Immature natural killer cell (primary cell): ENCODE data around the gene YAP1. TPM values are rescaled to one million over a fixed set of nuclear protein-coding genes. Genes with fewer than 3 reads are reported as not detected.
A peak's percentile ranks its signal among the peaks of the same experiment; 100 is the strongest.

ENCODE experiments used
- DNase-seq, 3 donors: peaks; one replicate each; pipeline ENCODE4 v3.0.0; 2022; ENCODE audit warnings: mixed read lengths in 1 of 3
- H3K27ac Mint-ChIP-seq, 6 donors: one replicate each; pipeline ENCODE4 v1.8.0; 2020; ENCODE audit warnings: mixed read lengths in 6 of 6, mild to moderate bottlenecking in 5 of 6, inconsistent platforms in 4 of 6, moderate library complexity in 3 of 6
- H3K27me3 Mint-ChIP-seq, 3 donors: one replicate each; pipeline ENCODE4 v1.8.0; 2020 to 2021; ENCODE audit warnings: low read depth in 3 of 3, mild to moderate bottlenecking in 3 of 3, mixed read lengths in 3 of 3, moderate library complexity in 3 of 3, inconsistent platforms in 1 of 3
- H3K36me3 Mint-ChIP-seq, 3 donors: one replicate each; pipeline ENCODE4 v1.8.0; 2020; ENCODE audit warnings: mixed read lengths in 3 of 3, inconsistent platforms in 2 of 3, mild to moderate bottlenecking in 2 of 3
- H3K4me1 Mint-ChIP-seq, 2 donors: one replicate each; pipeline ENCODE4 v1.8.0; 2020; ENCODE audit warnings: inconsistent platforms in 2 of 2, mild to moderate bottlenecking in 2 of 2, mixed read lengths in 2 of 2, moderate library complexity in 1 of 2
- H3K4me3 Mint-ChIP-seq, 5 donors: one replicate each; pipeline ENCODE4 v1.8.0; 2020; ENCODE audit warnings: mild to moderate bottlenecking in 5 of 5, mixed read lengths in 5 of 5, inconsistent platforms in 3 of 5, moderate library complexity in 3 of 5
- H3K9me3 Mint-ChIP-seq, 6 donors: one replicate each; pipeline ENCODE4 v1.8.0; 2020; ENCODE audit warnings: mild to moderate bottlenecking in 6 of 6, mixed read lengths in 6 of 6, inconsistent platforms in 4 of 6, moderate library complexity in 3 of 6
- polyA plus RNA-seq, 3 donors: library from polyadenylated mRNA; unstranded; fragments of 300-500 nt; fragmentation: Illumina TruSeq; gene quantifications; one replicate each; pipeline ENCODE4 v1.2.3, GENCODE V29; 2021

The YAP1 gene
- polyA plus RNA-seq, result not detected

DNA sequence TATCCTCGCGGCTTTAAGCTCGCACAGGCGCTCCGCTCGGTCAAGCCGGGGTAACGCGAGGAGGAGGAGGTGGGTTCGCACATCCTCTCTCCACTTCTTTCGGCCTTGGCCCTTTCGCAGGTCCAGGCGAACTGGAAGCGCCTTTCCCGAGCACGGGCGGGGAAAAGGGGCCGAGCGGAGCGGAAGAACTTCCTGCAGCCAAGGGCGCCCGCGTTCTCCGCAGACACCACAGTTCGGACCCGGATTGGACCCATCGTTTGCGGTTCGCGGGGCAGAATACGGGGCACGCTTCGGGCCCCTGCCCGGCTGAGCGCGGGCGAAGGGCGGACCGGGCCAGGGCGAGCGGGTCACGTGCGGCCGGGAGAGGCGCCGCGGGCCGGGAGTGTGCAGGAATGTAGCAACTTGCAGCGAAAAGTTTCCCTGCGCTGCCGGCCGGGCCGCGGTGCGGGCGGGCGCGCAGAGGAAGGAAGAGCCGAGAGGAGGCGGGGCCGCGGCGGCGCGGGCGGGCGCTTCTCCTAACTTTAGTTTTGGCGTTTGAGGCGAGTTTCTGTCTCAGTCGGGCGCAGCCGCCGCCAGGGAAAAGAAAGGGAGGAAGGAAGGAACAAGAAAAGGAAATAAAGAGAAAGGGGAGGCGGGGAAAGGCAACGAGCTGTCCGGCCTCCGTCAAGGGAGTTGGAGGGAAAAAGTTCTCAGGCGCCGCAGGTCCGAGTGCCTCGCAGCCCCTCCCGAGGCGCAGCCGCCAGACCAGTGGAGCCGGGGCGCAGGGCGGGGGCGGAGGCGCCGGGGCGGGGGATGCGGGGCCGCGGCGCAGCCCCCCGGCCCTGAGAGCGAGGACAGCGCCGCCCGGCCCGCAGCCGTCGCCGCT lies at the start of gene YAP1:
YAP1 (plus strand) TSS at position 552 of the 865 bp plus-strand sequence. CDS start 402 bp downstream, outside the sequence.
- peak; percentile 33 to 56 (median 54) for DNase-seq
- Mint-ChIP-seq H3K9me3 (peaks cover 0 to 2% (median 0%) of the 10 kb centered on the region in 6 donors), H3K4me1 (peaks cover 13 to 14% of the 10 kb centered on the region in 2 donors), H3K36me3 (no peaks in the 10 kb centered on the region), H3K27me3 (peaks cover 11 to 20% (median 13%) of the 10 kb centered on the region in 3 donors), H3K27ac (no peak within 1 kb of the TSS), H3K4me3 (peak within 1 kb of the TSS; percentile 88 to 95 (median 92))

DNA sequence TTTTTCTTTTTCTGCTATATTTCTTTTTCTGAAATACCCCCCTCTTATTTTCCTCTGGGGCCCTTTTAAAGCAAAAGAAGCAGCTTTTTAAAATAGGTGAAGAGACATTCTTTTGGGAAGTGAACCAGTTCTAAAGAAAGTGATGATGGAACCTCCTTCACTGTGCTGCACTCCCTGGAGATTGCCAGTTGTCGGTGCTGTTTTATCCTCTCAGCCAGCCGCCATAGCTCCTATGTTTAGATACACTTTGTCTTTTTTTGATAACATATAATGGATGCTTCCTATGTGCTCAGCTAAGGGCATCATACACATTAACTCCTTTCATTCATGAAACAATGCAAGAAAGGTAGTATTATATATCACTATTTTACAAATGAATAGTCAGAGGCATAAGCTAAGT lies 49.0 kb upstream of the YAP1 start:
- H3K36me3 Mint-ChIP-seq, result no peaks in the 10 kb centered on the region
- peaks cover 0 to 11% (median 2%) of the 10 kb centered on the region in 3 donors for H3K27me3 Mint-ChIP-seq
- no peak overlapping the region for H3K4me3 Mint-ChIP-seq
- H3K9me3 Mint-ChIP-seq, result no peaks in the 10 kb centered on the region
- no peaks in the 10 kb centered on the region for H3K4me1 Mint-ChIP-seq
- H3K27ac Mint-ChIP-seq, result no peak overlapping the region
- DNase-seq, result no peak

DNA sequence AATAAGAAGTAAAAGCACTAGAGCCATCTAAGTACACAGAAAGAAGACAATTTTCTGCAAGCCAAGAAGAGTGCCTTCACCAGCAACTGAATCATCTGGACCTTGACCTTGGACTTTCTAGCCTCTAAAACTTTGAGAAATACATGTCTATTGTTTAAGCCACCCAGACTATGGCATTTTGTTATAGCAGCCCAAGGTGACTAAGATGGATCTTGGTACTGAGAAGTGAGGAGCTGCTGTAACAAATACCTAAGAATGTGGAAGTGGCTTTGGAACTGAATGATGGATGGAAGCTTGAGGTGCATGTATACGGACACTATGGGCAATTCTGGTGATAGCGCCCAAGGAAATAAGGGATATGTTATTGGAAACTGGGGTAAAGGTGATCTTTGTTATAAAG lies 48.1 kb upstream of the YAP1 start:
- Mint-ChIP-seq H3K27ac (no peak overlapping the region), H3K9me3 (no peaks in the 10 kb centered on the region), H3K36me3 (no peaks in the 10 kb centered on the region), H3K4me1 (no peaks in the 10 kb centered on the region), H3K27me3 (peaks cover 0 to 11% (median 0%) of the 10 kb centered on the region in 3 donors), H3K4me3 (no peak overlapping the region)
- no peak for DNase-seq

DNA sequence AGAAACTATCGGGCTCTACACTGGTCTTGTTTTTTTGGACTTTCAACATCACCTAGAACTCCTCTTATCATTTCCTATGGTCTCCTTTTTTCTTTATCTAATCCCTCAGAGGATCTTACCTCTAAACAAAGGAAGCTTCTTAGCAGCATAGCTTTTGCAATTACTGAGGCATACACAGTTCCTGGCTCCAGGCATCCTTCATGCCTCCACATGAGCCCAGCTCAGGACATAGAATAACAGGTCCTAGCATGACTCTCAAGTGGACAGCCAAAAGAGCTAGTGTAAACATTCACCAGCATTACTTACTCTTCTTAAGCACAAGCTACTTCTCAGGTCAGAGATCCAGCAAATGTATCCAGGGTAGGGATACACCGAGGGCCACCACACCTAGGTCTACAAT lies 45.9 kb upstream of the YAP1 start:
- H3K9me3 Mint-ChIP-seq, result peaks cover 0 to 2% (median 0%) of the 10 kb centered on the region in 6 donors
- no peaks in the 10 kb centered on the region for H3K4me1 Mint-ChIP-seq
- DNase-seq, result no peak
- peaks cover 0 to 11% (median 0%) of the 10 kb centered on the region in 3 donors for H3K27me3 Mint-ChIP-seq
- no peak overlapping the region for H3K4me3 Mint-ChIP-seq
- H3K36me3 Mint-ChIP-seq, result no peaks in the 10 kb centered on the region
- no peak overlapping the region for H3K27ac Mint-ChIP-seq

DNA sequence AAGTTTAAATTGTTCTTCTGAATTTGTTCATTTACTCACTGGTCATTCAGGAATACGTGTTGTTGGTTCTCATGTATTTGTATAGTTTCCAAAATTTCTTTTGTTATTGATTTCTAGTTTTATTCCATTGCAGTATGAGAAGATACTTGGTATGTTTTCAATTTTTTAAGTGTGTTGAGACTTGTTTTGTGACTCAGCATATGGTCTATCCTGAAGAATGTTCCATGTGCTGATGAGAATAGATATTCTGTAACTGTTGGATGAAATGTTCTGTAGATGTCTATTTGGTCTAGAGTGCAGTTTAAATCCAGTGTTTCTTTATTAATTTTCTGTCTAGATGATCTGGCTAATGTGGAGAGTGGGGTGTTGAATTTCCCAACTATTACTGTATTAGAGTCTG lies 39.5 kb upstream of the YAP1 start:
- Mint-ChIP-seq H3K9me3 (peaks cover 9 to 35% (median 18%) of the 10 kb centered on the region in 6 donors), H3K4me3 (no peak overlapping the region), H3K36me3 (peaks cover 0 to 12% (median 4%) of the 10 kb centered on the region in 3 donors), H3K27me3 (peaks cover 0 to 2% (median 2%) of the 10 kb centered on the region in 3 donors), H3K27ac (no peak overlapping the region), H3K4me1 (no peaks in the 10 kb centered on the region)
- no peak for DNase-seq

DNA sequence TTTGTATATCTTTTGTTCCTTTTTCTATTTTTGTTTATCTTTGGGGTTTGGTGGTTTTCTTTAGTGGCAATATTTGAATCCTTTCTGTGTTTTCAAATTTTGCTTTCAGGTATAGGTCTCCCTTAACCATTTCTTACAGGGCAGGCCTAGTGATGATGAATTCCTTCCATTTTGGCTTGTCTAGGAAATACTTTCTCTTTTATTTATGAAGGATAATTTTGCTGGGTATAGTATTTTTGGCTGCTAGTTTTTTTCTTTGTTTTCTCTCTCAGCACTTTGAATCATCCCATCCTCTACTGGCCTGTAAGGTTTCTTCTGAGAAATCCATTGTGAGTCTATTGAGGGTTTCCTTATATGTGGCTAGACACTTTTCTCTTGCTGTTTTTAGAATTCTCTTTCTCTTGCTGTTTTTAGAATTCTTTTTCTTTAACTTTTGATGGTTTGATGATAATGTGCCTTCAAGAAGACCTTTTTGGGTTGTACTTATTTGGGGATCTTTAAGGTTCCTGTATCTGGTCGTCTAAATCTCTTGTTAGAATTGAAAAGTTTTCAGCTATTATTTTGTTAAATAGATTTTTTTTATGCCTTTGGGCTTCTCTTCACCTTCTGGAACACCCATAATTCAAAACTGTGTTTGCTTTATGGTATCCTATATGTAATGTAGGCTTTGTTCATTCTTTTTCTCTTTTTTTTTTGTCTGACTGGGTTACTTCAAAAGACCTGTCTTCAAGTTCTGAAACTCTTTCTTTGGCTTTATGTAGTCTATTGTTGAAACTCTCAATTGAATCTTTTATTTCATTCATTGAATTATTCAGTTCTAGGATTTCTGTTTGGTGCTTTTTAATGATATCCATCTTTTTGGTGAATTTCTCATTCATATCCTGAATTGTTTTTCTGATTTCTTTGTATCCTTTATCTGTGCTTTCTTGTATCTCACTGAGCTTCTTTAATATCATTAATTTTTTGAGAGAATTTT lies 38.5 kb upstream of the YAP1 start:
- Mint-ChIP-seq H3K27me3 (peaks cover 0 to 2% (median 2%) of the 10 kb centered on the region in 3 donors), H3K4me3 (no peak overlapping the region), H3K4me1 (no peaks in the 10 kb centered on the region), H3K36me3 (peaks cover 0 to 12% (median 4%) of the 10 kb centered on the region in 3 donors), H3K27ac (no peak overlapping the region), H3K9me3 (peaks cover 9 to 35% (median 18%) of the 10 kb centered on the region in 6 donors)
- no peak for DNase-seq

DNA sequence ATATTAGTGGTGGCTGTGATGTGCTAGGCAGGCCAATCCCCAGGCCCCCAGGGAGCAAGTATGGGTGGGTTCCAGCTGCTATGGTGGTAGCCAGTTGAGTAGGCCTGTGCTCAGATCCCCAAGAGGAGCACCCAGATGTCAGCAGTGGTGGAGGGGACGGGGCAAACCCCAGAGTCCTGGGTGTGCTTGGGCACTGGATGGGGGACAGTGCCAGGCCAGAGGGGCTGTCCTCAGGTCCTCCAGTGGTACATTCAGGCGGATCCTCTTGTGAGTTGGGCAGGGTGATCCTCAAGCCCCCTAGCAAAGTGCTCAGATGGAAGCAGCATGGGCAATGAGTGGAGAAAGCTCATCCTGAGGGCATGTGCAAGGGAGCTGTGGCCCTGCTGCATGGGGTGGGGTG lies 37.0 kb upstream of the YAP1 start:
- Mint-ChIP-seq H3K36me3 (peaks cover 0 to 12% (median 4%) of the 10 kb centered on the region in 3 donors), H3K4me3 (no peak overlapping the region), H3K27ac (no peak overlapping the region), H3K4me1 (no peaks in the 10 kb centered on the region), H3K9me3 (peaks cover 9 to 35% (median 18%) of the 10 kb centered on the region in 6 donors), H3K27me3 (peaks cover 0 to 2% (median 2%) of the 10 kb centered on the region in 3 donors)
- no peak for DNase-seq

DNA sequence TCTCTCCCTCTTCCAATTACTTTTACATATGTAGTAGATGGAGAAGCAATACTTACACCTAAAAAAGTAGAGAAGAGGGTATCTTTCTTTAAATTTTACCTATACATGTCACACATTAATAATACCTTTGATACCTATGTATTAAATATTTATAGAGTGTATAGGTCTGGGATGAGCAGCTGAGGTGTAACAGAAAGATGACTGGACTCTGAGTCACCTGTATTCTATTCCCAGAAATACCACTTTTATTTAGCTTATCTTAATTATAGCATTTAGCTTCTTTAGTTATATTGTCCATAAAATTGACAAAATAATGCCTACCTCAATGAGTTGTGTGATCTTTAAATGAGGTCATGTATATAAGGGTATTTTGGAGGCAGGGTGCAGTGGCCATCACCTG lies 30.6 kb upstream of the YAP1 start:
- Mint-ChIP-seq H3K27ac (no peak overlapping the region), H3K36me3 (no peaks in the 10 kb centered on the region), H3K4me1 (no peaks in the 10 kb centered on the region), H3K27me3 (peaks cover 0 to 2% (median 0%) of the 10 kb centered on the region in 3 donors), H3K4me3 (no peak overlapping the region), H3K9me3 (peaks cover 0 to 3% (median 0%) of the 10 kb centered on the region in 6 donors)
- DNase-seq, result no peak

DNA sequence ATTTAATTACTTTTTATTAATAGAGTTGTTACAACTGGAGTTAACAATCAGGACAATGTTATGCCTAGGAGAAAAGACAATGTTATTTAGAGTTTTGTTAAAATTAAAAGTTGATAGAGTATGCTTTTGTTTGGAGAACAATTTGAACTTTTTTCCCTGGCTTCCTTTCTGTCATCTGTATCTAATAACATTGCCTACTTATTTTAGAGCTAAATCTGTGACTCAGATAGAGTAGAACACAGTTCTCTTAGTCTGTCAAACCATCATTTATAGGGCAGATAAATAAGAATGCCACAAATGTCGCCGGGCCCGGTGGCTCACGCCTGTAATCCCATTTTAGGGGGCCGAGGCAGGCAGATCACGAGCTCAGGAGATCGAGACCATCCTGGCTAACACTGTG lies 28.9 kb upstream of the YAP1 start:
- peaks cover 0 to 2% (median 0%) of the 10 kb centered on the region in 6 donors for H3K9me3 Mint-ChIP-seq
- no peak for DNase-seq
- no peak overlapping the region for H3K4me3 Mint-ChIP-seq
- no peak overlapping the region for H3K27ac Mint-ChIP-seq
- H3K27me3 Mint-ChIP-seq, result no peaks in the 10 kb centered on the region
- no peaks in the 10 kb centered on the region for H3K4me1 Mint-ChIP-seq
- H3K36me3 Mint-ChIP-seq, result no peaks in the 10 kb centered on the region

DNA sequence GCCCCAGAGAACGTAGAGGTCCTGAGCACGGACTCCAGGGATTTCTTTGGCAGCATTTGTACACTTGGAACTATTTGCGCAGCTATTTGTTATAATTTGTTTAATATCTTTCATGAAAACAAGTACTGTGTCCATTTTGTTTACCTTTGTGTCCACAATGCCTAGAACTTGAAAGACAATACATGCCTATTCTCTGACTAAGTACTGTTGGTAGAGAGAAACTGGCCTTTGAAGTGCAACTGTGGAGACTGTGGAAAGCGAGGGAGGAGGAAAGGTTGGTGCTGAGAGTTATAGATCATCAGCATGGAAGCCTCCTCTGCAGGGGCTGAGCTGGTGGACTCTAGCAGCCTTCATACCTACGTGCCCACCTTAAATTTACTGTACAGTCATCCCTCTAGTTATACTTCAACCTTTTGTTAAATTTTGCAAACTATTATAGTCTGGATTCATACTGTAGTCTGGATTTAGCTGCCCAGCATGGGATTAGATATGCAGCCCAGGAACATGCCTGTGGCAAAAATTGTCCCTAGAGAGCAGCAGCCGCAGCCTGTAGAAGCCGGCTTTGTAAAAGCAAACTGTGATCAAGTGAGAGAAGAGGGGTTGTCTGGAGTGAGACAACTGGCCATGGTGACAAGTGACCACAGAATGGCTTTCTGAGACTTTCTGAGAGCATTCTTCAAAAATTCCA lies 24.2 kb upstream of the YAP1 start:
- Mint-ChIP-seq H3K27ac (no peak overlapping the region), H3K9me3 (peaks cover 0 to 5% (median 0%) of the 10 kb centered on the region in 6 donors), H3K4me3 (no peak overlapping the region), H3K4me1 (no peaks in the 10 kb centered on the region), H3K36me3 (no peaks in the 10 kb centered on the region), H3K27me3 (peaks cover 0 to 2% (median 1%) of the 10 kb centered on the region in 3 donors)
- DNase-seq, result no peak

DNA sequence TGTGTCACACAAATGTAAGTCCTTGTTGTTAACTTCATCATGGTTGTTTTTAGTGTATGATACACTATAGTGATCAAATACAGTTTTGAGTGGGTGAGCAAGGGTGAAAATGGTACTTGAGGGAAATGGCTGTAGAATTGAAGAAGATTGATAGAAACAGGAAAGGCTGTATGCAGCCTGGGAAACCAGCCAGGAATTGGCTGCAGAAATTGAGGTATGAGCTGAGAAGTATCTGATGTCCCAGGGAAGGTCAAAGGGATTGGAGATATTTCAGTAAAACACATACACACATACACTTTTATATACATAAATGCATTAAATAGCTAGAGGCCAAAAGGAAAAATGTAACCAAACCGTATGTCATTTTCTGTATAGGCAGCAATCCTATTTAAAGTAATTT lies 13.1 kb upstream of the YAP1 start:
- H3K4me1 Mint-ChIP-seq, result no peaks in the 10 kb centered on the region
- no peaks in the 10 kb centered on the region for H3K36me3 Mint-ChIP-seq
- H3K27ac Mint-ChIP-seq, result no peak overlapping the region
- no peak for DNase-seq
- H3K9me3 Mint-ChIP-seq, result peaks cover 0 to 9% (median 0%) of the 10 kb centered on the region in 6 donors
- no peak overlapping the region for H3K4me3 Mint-ChIP-seq
- H3K27me3 Mint-ChIP-seq, result peaks cover 0 to 2% (median under 1%) of the 10 kb centered on the region in 3 donors

DNA sequence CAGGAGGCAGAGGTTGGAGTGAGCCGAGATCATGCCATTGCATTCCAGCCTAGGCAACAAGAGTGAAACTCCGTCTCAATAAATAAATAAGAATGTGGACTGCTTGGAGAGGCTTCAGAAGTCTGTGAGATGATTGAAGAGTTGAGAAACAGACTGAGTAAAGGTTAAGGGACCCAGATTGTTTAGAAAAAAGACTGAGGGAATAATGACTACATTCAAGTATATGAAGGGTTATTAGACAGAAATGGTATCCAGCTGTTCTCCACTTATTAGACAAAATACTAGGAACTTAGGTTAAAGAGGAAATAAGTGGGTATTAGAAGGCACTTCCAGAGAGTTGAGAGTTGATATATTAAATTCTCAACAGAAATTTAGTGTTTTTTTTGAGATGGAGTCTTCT lies 10.5 kb upstream of the YAP1 start:
- H3K36me3 Mint-ChIP-seq, result no peaks in the 10 kb centered on the region
- no peaks in the 10 kb centered on the region for H3K4me1 Mint-ChIP-seq
- H3K9me3 Mint-ChIP-seq, result peaks cover 0 to 7% (median 0%) of the 10 kb centered on the region in 6 donors
- no peak overlapping the region for H3K4me3 Mint-ChIP-seq
- no peak overlapping the region for H3K27ac Mint-ChIP-seq
- peaks cover 1 to 3% (median 2%) of the 10 kb centered on the region in 3 donors for H3K27me3 Mint-ChIP-seq
- no peak for DNase-seq

DNA sequence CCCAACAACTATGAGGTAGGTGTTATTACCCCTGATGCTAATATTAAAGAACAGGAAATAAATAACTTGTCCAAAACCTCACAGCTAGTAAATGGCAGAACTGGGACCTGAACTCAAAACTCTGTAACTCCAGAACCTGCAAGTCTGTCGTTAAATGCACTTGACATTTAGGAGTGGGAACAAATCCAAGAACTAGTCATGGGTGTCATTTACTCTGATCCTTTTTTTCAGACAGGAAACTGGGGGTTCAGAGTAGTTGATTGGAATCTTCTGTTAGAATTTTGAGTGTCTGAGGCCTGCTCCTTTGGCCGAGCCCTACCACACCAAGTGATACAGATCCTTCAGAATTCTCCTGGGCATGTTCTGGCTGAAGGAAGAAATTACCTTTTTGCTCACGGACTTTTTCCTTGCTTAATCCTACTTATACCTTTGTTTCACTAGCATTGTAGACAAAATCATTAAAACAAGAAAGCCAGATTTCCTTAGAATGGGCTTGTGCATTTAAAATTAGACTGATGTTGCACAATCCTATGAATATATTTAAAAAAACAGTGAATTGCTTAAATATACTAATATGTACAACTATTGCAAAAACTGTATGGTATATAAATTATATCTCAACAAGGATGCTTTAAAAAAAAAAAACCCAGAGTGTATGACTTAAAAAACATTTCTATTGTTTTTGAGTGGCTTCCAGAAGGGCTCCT lies 1.4 kb upstream of the YAP1 start:
- Mint-ChIP-seq H3K9me3 (peaks cover 0 to 4% (median 0%) of the 10 kb centered on the region in 6 donors), H3K36me3 (no peaks in the 10 kb centered on the region), H3K4me3 (peak overlapping the region; percentile 53 to 95 (median 91)), H3K4me1 (peaks cover 13 to 14% of the 10 kb centered on the region in 2 donors), H3K27ac (no peak overlapping the region), H3K27me3 (peaks cover 10 to 16% (median 12%) of the 10 kb centered on the region in 3 donors)
- no peak for DNase-seq
